OCI-LY7 (cell line): ENCODE measurements around the gene TESK1.

ENCODE experiments used
- EZH2phosphoT487 ChIP-seq: fragments of 200-600 bp; sonication (generic); IDR thresholded peaks from 2 replicates; pipeline ENCODE4 v1.6.1; 2018; ENCODE audit warnings: low read depth, borderline replicate concordance, mild to moderate bottlenecking, mixed run types, antibody characterized with exemption, low read length, moderate library complexity, mixed read lengths
- TF ChIP-seq, protein P1 (sequence below): fragments of 200-600 bp; sonication (generic); conservative IDR thresholded peaks from 2 replicates; pipeline ENCODE4 v1.5.1; 2014; ENCODE audit warnings: mild to moderate bottlenecking, antibody characterized with exemption, low read length, moderate library complexity, mixed read lengths

DNA sequence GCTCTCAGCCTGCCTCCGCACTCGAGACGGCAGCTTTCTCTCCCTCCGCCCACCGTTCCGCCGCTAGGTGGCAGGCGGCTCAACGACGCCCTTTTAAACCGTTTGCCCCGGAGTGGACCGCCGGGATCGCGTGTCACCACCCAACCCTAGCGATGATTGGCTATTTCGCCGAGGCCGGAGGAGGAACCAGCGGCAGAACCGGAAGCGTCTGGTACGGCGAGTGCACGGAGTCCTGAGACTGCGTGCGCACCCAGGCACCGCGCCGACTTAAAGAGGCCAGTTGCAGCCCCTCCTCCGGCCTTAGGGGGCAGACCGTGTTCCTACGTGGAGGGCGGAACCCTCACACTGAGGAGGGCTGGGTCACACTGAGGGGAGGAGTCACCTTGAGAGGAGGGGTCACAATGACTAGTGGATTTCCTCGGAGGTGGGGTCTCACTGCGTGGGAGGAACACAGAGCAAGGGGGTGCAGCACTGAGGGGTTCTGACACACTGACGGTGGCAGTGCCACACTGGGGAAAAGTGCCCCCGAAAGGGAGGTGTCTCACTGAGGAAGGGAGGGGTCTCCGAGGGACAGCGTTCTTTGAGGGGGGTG, 980 bp upstream of the TESK1 start:
- TF ChIP-seq, protein P1, sequence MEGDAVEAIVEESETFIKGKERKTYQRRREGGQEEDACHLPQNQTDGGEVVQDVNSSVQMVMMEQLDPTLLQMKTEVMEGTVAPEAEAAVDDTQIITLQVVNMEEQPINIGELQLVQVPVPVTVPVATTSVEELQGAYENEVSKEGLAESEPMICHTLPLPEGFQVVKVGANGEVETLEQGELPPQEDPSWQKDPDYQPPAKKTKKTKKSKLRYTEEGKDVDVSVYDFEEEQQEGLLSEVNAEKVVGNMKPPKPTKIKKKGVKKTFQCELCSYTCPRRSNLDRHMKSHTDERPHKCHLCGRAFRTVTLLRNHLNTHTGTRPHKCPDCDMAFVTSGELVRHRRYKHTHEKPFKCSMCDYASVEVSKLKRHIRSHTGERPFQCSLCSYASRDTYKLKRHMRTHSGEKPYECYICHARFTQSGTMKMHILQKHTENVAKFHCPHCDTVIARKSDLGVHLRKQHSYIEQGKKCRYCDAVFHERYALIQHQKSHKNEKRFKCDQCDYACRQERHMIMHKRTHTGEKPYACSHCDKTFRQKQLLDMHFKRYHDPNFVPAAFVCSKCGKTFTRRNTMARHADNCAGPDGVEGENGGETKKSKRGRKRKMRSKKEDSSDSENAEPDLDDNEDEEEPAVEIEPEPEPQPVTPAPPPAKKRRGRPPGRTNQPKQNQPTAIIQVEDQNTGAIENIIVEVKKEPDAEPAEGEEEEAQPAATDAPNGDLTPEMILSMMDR = peak; percentile 90
- no peak for TF ChIP-seq EZH2phosphoT487
